Osteoblast (primary cell): ENCODE measurements around the gene KLRC3. TPM values are rescaled to one million over a fixed set of nuclear protein-coding genes. Genes with fewer than 3 reads are reported as not detected.
A peak's percentile ranks its signal among the peaks of the same experiment; 100 is the strongest.
"Not testable (repeated sequence)": the region's sequence is repeated elsewhere in the genome, so short reads cannot be mapped to it uniquely, and the experiment has no call there.

Experiments
- DNase-seq: peaks from one replicate; pipeline ENCODE4 v3.0.0; 2011; ENCODE audit warnings: low spot score, mixed read lengths; ENCODE audit not compliant: insufficient read length; ENCODE audit errors: missing footprints
- H2AFZ ChIP-seq: 2 replicates; pipeline ENCODE4 v1.6.0; 2011; ENCODE audit warnings: mild to moderate bottlenecking, low read length
- H3K27ac ChIP-seq: 2 replicates; pipeline ENCODE4 v1.5.1; 2011; ENCODE audit warnings: mild to moderate bottlenecking, low read depth, low read length, moderate library complexity
- H3K27me3 ChIP-seq: 2 replicates; pipeline ENCODE4 v1.6.0; 2012; ENCODE audit warnings: mild to moderate bottlenecking, control low read depth, inconsistent platforms, low read length, moderate library complexity; ENCODE audit not compliant: insufficient read depth
- H3K36me3 ChIP-seq: 2 replicates; pipeline ENCODE4 v1.5.1; 2011; ENCODE audit warnings: mild to moderate bottlenecking, low read length, control low read depth, moderate library complexity; ENCODE audit not compliant: insufficient read depth
- H3K4me1 ChIP-seq: 2 replicates; pipeline ENCODE4 v1.5.1; 2011; ENCODE audit warnings: mild to moderate bottlenecking, low read length, control low read depth, moderate library complexity; ENCODE audit not compliant: insufficient read depth
- H3K4me2 ChIP-seq: 2 replicates; pipeline ENCODE4 v1.6.0; 2011; ENCODE audit warnings: mild to moderate bottlenecking, low read length; ENCODE audit not compliant: insufficient read depth
- H3K4me3 ChIP-seq: fragments of 200-600 bp; sonication (generic); 3 replicates; pipeline ENCODE4 v1.5.1; 2012; ENCODE audit warnings: mild to moderate bottlenecking, low read length, inconsistent platforms; ENCODE audit not compliant: insufficient read depth
- H3K79me2 ChIP-seq: 2 replicates; pipeline ENCODE4 v1.6.0; 2012; ENCODE audit warnings: mild to moderate bottlenecking, low read length, control low read depth, inconsistent platforms; ENCODE audit not compliant: insufficient read depth
- H3K9me3 ChIP-seq: 2 replicates; pipeline ENCODE4 v1.5.1; 2011; ENCODE audit warnings: low read depth, low read length, control low read depth
- H4K20me1 ChIP-seq: 2 replicates; pipeline ENCODE4 v1.6.0; 2012; ENCODE audit warnings: mild to moderate bottlenecking, low read length, control low read depth; ENCODE audit not compliant: insufficient read depth
- total RNA-seq: library from RNA; depleted of rRNA; stranded (reverse); fragments of >200 nt; gene quantifications from 2 replicates; pipeline ENCODE4 v1.2.3, GENCODE V29; 2012
- TF ChIP-seq, protein P1 (sequence below): IDR thresholded peaks from 2 replicates; pipeline ENCODE4 v1.5.1; 2011; ENCODE audit warnings: mild to moderate bottlenecking, low read depth, low read length, moderate library complexity; ENCODE audit errors: extremely low read depth

KLRC3 gene
- total RNA-seq, 1 donor, result 0.72 TPM

DNA sequence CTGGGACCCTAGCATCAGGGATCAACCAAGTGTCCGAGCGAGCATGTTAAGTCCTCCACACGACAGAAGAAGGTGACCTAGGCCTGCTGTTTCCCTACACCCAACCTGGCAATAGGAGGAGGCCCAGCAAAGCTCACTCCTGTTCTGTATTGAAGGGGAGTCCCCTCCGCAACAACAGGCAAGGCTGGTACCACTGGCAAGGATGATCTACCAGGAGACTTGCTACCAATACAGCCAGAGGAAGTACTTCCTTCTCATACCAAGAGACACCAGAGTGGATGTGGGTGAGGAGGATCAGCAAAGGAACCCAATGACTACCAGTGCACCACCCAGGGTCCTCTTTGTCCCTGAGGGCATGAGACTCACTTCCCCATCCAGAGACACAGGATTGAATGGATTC lies 27.8 kb upstream of the KLRC3 start:
- Histone ChIP-seq H2AFZ (peak overlapping the region; percentile 3), H3K36me3 (no peaks in the 10 kb centered on the region), H3K4me3 (no peak overlapping the region), H3K4me2 (no peak overlapping the region), H4K20me1 (no peaks in the 10 kb centered on the region), H3K27ac (no peak overlapping the region), H3K79me2 (no peaks in the 10 kb centered on the region), H3K27me3 (no peaks in the 10 kb centered on the region), H3K4me1 (no peaks in the 10 kb centered on the region), H3K9me3 (no peaks in the 10 kb centered on the region)
- DNase-seq, result no peak
- TF ChIP-seq, protein P1, sequence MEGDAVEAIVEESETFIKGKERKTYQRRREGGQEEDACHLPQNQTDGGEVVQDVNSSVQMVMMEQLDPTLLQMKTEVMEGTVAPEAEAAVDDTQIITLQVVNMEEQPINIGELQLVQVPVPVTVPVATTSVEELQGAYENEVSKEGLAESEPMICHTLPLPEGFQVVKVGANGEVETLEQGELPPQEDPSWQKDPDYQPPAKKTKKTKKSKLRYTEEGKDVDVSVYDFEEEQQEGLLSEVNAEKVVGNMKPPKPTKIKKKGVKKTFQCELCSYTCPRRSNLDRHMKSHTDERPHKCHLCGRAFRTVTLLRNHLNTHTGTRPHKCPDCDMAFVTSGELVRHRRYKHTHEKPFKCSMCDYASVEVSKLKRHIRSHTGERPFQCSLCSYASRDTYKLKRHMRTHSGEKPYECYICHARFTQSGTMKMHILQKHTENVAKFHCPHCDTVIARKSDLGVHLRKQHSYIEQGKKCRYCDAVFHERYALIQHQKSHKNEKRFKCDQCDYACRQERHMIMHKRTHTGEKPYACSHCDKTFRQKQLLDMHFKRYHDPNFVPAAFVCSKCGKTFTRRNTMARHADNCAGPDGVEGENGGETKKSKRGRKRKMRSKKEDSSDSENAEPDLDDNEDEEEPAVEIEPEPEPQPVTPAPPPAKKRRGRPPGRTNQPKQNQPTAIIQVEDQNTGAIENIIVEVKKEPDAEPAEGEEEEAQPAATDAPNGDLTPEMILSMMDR, result no peak

DNA sequence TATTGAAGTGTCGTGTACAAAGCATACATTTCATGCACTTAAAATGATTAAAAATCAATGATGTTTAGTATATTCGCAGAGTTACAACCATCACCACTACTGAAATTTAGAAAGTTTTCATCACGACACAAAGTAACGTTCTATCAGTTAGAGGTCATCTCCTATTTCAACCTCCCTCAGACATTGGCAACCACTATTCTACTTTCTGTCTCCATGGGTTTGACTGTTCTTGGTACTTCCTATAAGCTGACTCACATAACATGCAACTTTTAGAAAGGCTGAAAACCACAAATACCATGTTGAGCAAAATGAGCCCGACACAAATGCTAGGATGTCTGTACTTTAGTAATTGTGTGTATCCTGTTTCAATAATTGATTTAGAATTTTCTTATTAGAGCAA lies 25.7 kb upstream of the KLRC3 start:
- not testable (repeated sequence) for H3K9me3 ChIP-seq, H3K36me3 ChIP-seq, H3K79me2 ChIP-seq, H3K4me2 ChIP-seq, H3K4me1 ChIP-seq, H3K27me3 ChIP-seq, H3K27ac ChIP-seq, H2AFZ ChIP-seq, H3K4me3 ChIP-seq, H4K20me1 ChIP-seq, DNase-seq

GRCh38 chr12:10441144-10441543 lies 20.7 kb upstream of the KLRC3 start:
- H4K20me1 ChIP-seq, H3K4me3 ChIP-seq, H3K79me2 ChIP-seq, H2AFZ ChIP-seq, H3K36me3 ChIP-seq, H3K27ac ChIP-seq, H3K27me3 ChIP-seq, H3K4me2 ChIP-seq, H3K4me1 ChIP-seq, DNase-seq, H3K9me3 ChIP-seq: not testable (repeated sequence)

- H3K27ac ChIP-seq, H3K4me2 ChIP-seq, H3K4me3 ChIP-seq, DNase-seq, H2AFZ ChIP-seq, H3K9me3 ChIP-seq, H3K4me1 ChIP-seq, H3K36me3 ChIP-seq, H3K79me2 ChIP-seq, H4K20me1 ChIP-seq, H3K27me3 ChIP-seq: not testable (repeated sequence)
These were observed 19.3 kb upstream of the KLRC3 start for GRCh38 chr12:10439608-10440274.

GRCh38 chr12:10437601-10438000 lies 17.2 kb upstream of the KLRC3 start:
- not testable (repeated sequence) for H3K4me1 ChIP-seq

GRCh38 chr12:10435816-10436215 lies 15.4 kb upstream of the KLRC3 start, which contains the start of gene KLRC2:
Gene KLRC2 (minus strand): TSS chr12:10436010. CDS start chr12:10435986, 24 bp downstream.
- H3K4me1 ChIP-seq, DNase-seq: not testable (repeated sequence)
- peak within 1 kb of the TSS; percentile 47 for H2AFZ ChIP-seq

More at GRCh38 chr12:10437601-10438000, 17.2 kb upstream of the KLRC3 start:
- not testable (repeated sequence) for H3K36me3 ChIP-seq, H3K27me3 ChIP-seq, H2AFZ ChIP-seq, H3K27ac ChIP-seq, H3K9me3 ChIP-seq, H3K4me2 ChIP-seq, H4K20me1 ChIP-seq, DNase-seq, H3K79me2 ChIP-seq, H3K4me3 ChIP-seq

DNA sequence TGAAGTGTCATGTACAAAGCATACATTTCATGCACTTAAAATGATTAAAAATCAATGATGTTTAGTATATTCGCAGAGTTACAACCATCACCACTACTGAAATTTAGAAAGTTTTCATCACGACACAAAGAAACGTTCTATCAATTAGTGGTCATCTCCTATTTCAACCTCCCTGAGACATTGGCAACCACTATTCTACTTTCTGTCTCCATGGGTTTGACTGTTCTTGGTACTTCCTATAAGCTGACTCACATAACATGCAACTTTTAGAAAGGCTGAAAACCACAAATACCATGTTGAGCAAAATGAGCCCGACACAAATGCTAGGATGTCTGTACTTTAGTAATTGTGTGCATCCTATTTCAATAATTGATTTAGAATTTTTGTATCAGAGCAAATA lies 10.2 kb upstream of the KLRC3 start:
- H3K4me2 ChIP-seq, H3K9me3 ChIP-seq, H3K4me3 ChIP-seq, H3K36me3 ChIP-seq, H3K79me2 ChIP-seq, H4K20me1 ChIP-seq, DNase-seq, H3K27ac ChIP-seq, H3K4me1 ChIP-seq, H2AFZ ChIP-seq, H3K27me3 ChIP-seq: not testable (repeated sequence)

More at GRCh38 chr12:10435816-10436215, 15.4 kb upstream of the KLRC3 start, which contains the start of gene KLRC2:
- not testable (repeated sequence) for H3K9me3 ChIP-seq, H3K4me2 ChIP-seq, H3K36me3 ChIP-seq, H3K4me3 ChIP-seq, H3K79me2 ChIP-seq, H3K27ac ChIP-seq, H4K20me1 ChIP-seq, H3K27me3 ChIP-seq

DNA sequence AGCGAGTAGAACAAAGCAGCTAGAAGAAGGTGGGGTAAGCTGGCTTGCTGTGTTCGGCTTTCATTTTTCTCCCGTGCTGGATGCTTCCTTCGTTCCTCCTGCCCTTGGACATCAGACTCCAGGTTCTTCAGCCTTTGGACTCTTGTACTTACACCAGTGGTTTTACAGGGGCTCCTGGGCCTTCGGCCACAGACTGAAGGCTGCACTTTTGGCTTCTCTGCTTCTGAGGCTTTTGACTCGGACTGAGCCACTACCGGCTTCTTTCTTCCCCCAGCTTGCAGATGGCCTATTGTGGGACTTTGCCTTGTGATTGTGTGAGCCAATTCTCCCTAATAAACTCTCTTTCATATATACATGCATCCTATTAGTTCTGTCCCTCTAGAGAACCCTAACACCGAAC lies 5.5 kb upstream of the KLRC3 start:
- not testable (repeated sequence) for H3K36me3 ChIP-seq, H3K79me2 ChIP-seq, DNase-seq, H3K27ac ChIP-seq, H2AFZ ChIP-seq, H3K27me3 ChIP-seq, H3K4me3 ChIP-seq, H3K4me1 ChIP-seq, H4K20me1 ChIP-seq, H3K4me2 ChIP-seq, H3K9me3 ChIP-seq
